B cell (primary cell): ENCODE results near the gene MRGPRX3.

ENCODE experiments used
- CTCF ChIP-seq: fragments of 200-600 bp; IDR thresholded peaks from one replicate; pipeline ENCODE4 v1.8.0; 2022; ENCODE audit warnings: antibody characterized with exemption, mild to moderate bottlenecking
- EZH2 ChIP-seq: IDR thresholded peaks from 2 replicates; pipeline ENCODE4 v1.6.1; 2012; ENCODE audit warnings: borderline replicate concordance, low read depth, mild to moderate bottlenecking, moderate library complexity, low read length; ENCODE audit not compliant: insufficient read depth, poor library complexity, severe bottlenecking

GRCh38 chr11:18135308-18135707 lies 2.9 kb downstream of the MRGPRX3 start:
- TF ChIP-seq CTCF (no peak), EZH2 (no peak)
